ENCODE results near the gene CCDC18.
"Not testable (repeated sequence)": the region's sequence is repeated elsewhere in the genome, so short reads cannot be mapped to it uniquely, and the experiment has no call there.

The CCDC18 gene

GRCh38 chr1:93243233-93243632 lies 62.7 kb downstream of the CCDC18 start:
- DNase-seq (ENCODE audit: low spot score): not testable (repeated sequence)

DNA sequence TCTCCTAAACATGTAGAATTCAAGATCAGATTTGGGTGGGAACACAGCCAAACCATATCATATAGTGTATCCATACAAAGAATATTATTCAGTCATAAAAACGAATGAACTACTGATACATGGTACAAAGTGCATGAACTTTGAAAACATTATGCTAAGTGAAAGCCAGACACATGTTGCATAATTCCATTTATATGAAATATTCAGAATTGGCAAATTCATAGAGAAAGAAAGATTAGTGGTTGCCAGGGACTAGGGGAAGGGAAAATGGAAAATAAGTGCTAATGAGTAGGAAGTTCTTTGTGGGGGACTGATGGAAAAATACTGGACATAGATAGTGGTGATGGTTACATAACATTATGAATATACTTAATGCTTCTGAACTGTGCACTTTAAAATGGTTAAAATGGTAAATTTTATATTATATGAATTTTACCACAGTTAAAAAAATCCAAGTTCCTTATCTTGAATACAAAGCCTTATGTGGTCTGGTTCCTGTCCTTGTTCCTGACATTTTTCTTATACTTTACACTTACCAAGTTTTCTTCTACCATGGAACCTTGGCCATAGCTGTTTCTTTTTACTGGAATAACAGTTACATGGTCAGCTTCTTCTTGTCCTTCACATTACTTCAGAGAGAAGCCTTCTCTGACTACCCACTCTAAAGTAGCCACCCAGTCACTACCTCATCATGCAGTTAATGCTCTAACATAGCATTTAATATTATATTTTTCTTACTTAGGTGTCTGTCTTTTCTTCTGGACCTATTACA lies 64.0 kb downstream of the CCDC18 start:
- DNase-seq (ENCODE audit: low spot score): no peak

GRCh38 chr1:93251966-93252365 lies 71.4 kb downstream of the CCDC18 start:
- no peak for DNase-seq (ENCODE audit: low spot score)

GRCh38 chr1:93252598-93252997 lies 72.1 kb downstream of the CCDC18 start:
- no peak for DNase-seq (ENCODE audit: low spot score)

- DNase-seq (ENCODE audit: low spot score): no peak
Measured at GRCh38 chr1:93253516-93253915, 73.0 kb downstream of the CCDC18 start.

DNA sequence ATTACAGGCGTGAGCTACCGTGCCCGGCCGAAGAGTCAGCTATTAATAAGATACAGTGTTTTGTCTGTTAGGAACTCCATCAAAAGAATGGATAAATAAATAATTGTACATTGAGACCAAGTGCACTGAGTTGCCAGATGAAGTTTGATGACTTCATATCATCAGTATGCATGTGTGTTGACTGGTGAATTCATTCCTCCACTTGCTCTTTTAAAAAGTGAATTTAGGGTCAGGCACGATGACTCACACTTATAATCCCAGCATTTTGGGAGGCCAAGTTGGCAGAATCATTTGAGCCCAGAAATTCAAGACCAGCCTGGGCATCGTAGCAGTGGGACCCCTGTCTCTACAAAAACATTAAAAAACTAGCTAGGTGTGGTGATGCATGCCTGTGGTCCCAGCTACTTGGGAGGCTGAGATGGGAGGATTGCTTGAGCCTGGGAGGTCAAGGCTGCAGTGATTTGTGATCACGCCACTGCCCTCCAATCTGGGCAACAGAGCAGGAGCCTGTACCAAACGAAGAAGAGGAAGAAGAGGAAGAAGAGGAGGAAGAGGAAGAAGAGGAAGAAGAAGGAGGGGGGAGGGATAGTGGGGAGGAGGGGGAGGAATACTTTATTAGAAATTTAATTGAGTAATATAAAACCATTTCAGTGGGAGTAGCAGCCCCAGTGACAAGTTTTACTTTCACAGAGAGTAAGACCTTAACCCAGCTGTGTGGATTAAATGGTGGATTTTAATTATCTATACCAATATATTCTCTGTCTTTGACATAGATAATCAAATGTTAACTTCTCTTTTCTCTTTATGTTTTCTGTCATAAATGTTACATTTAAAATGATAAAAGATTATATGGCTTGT lies 74.9 kb downstream of the CCDC18 start:
- no peak for DNase-seq (ENCODE audit: low spot score)

DNA sequence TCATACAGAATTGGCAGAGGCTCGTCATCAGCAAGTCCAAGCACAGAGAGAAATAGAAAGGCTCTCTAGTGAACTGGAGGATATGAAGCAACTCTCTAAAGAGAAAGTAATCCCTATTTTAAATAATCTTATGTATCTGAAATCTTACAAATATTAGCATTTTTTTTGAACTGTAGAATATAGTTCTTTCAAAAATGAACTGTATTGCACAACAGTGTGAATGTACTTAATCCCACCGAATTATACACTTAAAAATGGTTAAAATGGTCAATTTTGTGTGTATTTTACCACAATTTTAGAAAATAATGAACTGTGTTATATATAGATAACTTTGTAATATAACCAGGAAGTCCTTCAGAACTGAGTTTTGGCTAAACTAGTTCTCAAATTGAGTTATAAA lies 75.9 kb downstream of the CCDC18 start:
- DNase-seq (ENCODE audit: low spot score): no peak

DNA sequence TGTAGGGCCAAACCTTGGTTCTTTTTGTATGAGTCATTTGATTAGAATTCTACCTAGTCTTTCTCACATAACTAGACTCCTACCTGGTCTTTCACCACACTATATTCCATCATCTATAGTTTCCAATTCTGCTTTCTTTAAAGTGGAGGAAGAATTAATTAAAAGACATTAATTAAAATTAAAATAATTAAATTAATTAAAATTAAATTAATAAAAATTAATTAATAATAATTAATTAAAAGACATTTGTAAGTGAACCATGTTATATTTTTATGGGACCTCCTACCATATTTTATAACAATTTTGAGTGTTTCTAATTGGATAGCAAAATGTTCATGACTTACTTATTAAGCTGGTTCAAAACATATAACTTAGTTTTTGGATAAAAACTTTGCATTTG lies 77.4 kb downstream of the CCDC18 start:
- no peak for DNase-seq (ENCODE audit: low spot score)

GRCh38 chr1:93260726-93261125 lies 80.2 kb downstream of the CCDC18 start:
- DNase-seq (ENCODE audit: low spot score): not testable (repeated sequence)

GRCh38 chr1:93262645-93263044 lies 82.1 kb downstream of the CCDC18 start:
- DNase-seq (ENCODE audit: low spot score): no peak

GRCh38 chr1:93268888-93269287 lies 88.4 kb downstream of the CCDC18 start:
- DNase-seq (ENCODE audit: low spot score): not testable (repeated sequence)

- DNase-seq (ENCODE audit: low spot score): not testable (repeated sequence)
Measured at GRCh38 chr1:93275262-93275633, 94.7 kb downstream of the CCDC18 start.

GRCh38 chr1:93275634-93276295 lies 95.2 kb downstream of the CCDC18 start:
- no peak for DNase-seq (ENCODE audit: low spot score)

- not testable (repeated sequence) for DNase-seq (ENCODE audit: low spot score)
Measured at GRCh38 chr1:93277530-93277929, 97.0 kb downstream of the CCDC18 start.

DNA sequence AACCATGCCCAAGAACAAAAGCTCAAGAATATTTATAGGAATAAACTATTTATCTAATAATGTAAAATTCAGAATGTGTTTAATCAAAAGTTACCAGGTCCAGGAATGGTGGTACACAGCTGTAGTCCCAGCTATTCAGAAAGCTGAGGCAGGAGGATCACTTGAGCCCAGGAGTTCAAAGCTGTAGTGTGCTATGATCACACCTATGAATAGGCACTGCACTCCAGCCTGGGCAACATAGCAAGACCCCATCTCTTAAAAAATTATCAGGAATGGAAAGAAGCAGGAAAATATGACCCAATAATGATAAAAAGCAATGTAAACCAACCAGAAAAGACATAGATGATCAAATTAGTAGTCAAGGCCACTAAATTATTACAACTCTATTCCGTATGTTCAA lies 103.0 kb downstream of the CCDC18 start:
- no peak for DNase-seq (ENCODE audit: low spot score)

DNA sequence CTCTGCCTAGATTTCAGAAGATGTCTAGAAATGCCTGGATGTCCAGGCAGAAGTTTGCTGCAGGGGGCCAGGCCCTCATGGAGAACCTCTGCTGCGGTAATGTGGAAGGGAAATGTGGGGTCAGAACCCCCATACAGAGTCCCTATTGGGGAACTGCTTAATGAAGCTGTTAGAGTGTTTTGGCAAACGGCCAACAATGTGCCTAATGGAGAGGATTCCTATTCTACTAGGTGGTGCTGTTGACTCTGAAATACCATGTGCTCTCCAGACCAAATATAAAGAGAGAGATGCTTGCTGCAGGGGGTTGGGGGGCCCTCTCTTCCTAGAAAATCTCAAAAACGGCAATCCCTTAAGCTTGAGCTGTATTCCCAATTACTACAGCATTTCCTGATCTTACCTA lies 108.0 kb downstream of the CCDC18 start:
- DNase-seq (ENCODE audit: low spot score): no peak

DNA sequence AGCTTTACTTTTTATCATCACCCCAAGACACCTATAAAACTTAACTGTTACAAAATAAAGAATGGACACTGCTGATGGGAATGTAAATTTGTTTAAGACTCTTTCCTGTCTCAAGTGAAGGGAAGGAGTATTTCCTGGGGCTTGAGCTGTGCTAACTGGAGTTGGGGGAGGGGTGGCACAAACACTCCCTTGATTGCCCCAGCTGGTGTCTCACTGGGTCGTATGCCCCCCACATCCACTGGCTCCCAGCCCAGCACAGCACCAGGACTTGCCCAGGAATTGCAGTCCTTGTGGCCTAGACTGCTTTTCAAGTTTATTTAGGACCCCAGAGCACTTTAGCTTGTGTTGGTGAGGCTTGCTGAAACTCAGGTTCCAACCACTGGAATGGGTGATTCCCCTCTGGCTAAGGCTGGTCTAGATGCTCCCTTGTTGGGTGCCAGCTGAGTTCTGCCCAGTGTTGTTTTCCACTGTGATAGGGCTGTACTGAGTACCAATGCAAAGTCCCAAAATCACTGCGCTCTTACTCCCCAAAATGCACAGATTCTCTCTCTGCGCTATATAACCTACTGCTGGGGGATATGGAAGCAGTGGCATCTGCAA lies 116.1 kb downstream of the CCDC18 start:
- DNase-seq (ENCODE audit: low spot score): no peak

DNA sequence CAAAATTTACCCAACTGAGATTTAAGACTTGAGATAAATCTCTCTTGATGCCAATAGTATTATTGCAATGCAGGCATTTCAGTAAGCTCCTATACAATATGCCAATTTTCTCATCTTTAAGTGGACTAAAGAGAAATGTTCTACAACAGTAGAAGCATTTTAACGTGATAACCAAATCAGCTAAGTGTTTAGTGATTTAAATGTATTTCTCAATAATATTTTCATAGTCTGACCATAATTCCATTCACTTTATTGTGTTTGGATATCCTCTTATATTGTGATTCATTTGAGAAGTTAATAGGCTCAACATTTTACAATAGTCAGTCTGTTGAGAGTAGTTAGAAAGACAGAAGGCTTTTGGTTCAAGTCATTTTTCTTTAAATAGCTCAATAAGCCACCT lies 120.6 kb downstream of the CCDC18 start:
- DNase-seq (ENCODE audit: low spot score): no peak

DNA sequence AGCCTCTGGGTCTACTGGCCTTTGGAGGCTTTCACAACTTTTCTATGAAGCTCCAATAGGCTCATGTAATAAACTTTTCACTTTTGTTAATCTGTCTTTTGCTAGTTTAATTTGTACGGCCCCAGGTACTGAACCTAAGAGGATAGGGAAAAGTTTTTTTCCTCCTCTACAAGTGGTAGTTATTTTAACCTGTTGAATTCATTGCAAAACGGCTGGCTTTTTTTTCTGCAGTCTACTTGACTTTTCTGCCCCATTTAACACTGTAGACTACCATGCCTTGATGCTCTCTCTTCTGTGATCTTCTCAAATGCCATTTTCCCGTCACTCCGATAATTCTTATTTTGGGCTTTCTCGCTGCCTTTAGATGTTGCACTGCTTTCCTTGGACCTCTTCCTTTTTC lies 121.6 kb downstream of the CCDC18 start:
- no peak for DNase-seq (ENCODE audit: low spot score)

DNA sequence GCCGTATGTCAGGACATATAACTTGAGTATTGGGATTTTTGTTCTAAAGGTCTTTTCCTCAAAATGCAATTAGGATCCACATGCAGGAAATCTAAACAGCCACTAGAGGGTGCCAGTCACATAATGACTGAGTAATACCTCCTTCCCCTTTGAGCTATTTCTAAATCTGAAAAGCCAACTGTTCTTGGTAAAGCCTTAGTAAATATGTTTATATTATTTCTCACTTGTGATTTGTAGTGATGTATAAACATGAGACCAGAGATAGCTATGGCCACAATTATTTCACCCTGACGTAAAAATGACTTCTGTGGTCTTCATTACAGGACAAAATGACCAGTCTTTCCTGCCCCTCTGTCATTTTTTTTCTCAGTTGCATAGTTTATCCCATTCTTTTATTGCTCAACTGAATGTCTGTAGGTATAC lies 124.2 kb downstream of the CCDC18 start:
- DNase-seq (ENCODE audit: low spot score): peak; percentile 50

DNA sequence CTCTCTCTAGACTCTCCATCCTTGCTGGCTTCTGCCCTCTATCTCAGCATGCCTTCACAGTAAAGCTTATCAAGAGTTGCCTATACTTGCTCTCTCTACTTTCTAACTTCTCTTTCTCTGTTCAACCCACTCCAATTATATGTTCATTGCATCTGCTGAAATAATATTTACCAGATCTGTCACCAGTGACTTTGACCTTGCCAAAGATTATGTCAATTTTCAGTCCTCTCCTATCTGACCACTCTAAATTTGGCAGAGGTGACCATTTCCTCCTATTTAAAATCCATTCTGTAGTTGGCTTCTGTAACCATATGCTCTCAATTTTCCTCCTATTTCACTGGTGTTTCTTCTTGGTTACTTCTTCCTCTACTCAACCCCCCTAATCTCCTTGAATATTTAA lies 126.4 kb downstream of the CCDC18 start:
- no peak for DNase-seq (ENCODE audit: low spot score)

GRCh38 chr1:93313026-93313425 lies 132.5 kb downstream of the CCDC18 start:
- no peak for DNase-seq (ENCODE audit: low spot score)
